Activated B cell treated with CpG ODN at 0.5 μM for 24 hours (primary cell): ENCODE data around the gene RNF115. TPM values are rescaled to one million over a fixed set of nuclear protein-coding genes. Genes with fewer than 3 reads are reported as not detected.

Experiments used
- ATAC-seq: fragments of 200-7000 bp; cut with Tn5 transposase; one replicate; pipeline ENCODE4 v1.10.0; 2021; ENCODE audit warnings: low read depth, mild to moderate bottlenecking, moderate library complexity
- CTCF ChIA-PET: fragments of 350-600 bp; sonication (Branson Sonifier 250); formaldehyde crosslinking; loops from one replicate; lab custom pipeline; 2021; ENCODE audit warnings: antibody characterized with exemption; lab: Charles Lee
- POLR2A ChIA-PET: fragments of 350-600 bp; sonication (Branson Sonifier 250); formaldehyde crosslinking; loops from one replicate; lab custom pipeline; 2021; ENCODE audit warnings: antibody characterized with exemption; lab: Charles Lee
- DNase-seq: peaks from one replicate; pipeline ENCODE4 v3.0.0; 2022
- H3K27ac Mint-ChIP-seq: one replicate; pipeline ENCODE4 v1.8.0; 2020; ENCODE audit warnings: mixed read lengths
- H3K27me3 Mint-ChIP-seq: one replicate; pipeline ENCODE4 v1.8.0; 2021; ENCODE audit warnings: mixed read lengths
- H3K36me3 Mint-ChIP-seq: one replicate; pipeline ENCODE4 v1.8.0; 2021; ENCODE audit warnings: low read depth, mixed read lengths
- H3K4me1 Mint-ChIP-seq: one replicate; pipeline ENCODE4 v1.8.0; 2021; ENCODE audit warnings: mixed read lengths
- H3K4me3 Mint-ChIP-seq: one replicate; pipeline ENCODE4 v1.8.0; 2020; ENCODE audit warnings: mild to moderate bottlenecking, mixed read lengths
- H3K9me3 Mint-ChIP-seq: one replicate; pipeline ENCODE4 v1.8.0; 2020; ENCODE audit warnings: mixed read lengths
- intact Hi-C: fragments of 100-400 bp; cut with micrococcal nuclease; formaldehyde crosslinking; loops from one replicate; pipeline ENCODE4 v1.15.1; 2024
- total RNA-seq: library from RNA; stranded (reverse); gene quantifications from 2 replicates; pipeline ENCODE4 v1.2.3, GENCODE V29; 2022
- TF ChIP-seq, protein P1 (sequence below): fragments of 200-600 bp; IDR thresholded peaks from one replicate; pipeline ENCODE4 v1.8.0; 2022; ENCODE audit warnings: antibody characterized with exemption, mild to moderate bottlenecking

Gene RNF115
- total RNA-seq, 1 donor from 2014 or later = 19.7 TPM

DNA sequence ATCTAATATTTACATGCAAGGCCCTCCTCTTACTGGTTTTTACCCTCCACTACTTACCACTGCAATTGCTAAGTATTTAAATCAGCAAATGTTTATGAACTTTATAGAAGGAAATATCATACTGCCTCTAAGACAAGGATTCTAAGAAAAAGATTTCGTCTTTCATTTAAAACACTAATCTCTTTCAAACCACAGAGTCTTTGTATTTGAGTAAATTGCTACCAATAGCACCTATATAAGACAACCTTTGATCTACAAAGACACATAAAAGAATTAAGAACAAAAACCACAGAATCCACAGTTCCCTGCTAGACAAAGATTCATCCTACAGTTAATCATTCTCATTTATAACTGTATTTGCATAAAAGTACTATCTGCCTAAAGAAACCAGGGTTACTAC, 37.6 kb downstream of the RNF115 start:
- TF ChIP-seq, protein P1, sequence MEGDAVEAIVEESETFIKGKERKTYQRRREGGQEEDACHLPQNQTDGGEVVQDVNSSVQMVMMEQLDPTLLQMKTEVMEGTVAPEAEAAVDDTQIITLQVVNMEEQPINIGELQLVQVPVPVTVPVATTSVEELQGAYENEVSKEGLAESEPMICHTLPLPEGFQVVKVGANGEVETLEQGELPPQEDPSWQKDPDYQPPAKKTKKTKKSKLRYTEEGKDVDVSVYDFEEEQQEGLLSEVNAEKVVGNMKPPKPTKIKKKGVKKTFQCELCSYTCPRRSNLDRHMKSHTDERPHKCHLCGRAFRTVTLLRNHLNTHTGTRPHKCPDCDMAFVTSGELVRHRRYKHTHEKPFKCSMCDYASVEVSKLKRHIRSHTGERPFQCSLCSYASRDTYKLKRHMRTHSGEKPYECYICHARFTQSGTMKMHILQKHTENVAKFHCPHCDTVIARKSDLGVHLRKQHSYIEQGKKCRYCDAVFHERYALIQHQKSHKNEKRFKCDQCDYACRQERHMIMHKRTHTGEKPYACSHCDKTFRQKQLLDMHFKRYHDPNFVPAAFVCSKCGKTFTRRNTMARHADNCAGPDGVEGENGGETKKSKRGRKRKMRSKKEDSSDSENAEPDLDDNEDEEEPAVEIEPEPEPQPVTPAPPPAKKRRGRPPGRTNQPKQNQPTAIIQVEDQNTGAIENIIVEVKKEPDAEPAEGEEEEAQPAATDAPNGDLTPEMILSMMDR = no peak

DNA sequence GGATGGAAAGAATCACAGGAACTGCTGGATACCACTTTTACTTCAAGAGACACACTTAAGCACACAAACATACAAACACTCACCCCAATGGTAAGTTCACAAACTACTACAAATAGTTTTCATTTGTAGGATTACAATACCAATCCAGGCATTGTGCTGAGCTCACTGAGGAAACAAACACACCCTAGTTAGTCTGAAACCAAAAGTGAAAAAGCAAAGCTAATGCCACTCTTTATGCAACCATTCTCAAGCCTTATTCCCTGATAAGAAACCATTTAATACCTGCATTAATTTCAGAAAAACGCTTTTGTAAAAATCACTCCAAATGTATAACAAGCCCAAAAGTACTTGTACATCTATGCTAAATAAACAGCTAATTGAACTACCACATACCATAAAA, 38.3 kb downstream of the RNF115 start:
- H3K27ac Mint-ChIP-seq = no peak overlapping the region
- DNase-seq = no peak
- no peaks in the 10 kb centered on the region for H3K9me3 Mint-ChIP-seq
- no peaks in the 10 kb centered on the region for H3K4me1 Mint-ChIP-seq
- H3K4me3 Mint-ChIP-seq = no peak overlapping the region
- no peaks in the 10 kb centered on the region for H3K27me3 Mint-ChIP-seq
- ChIA-PET POLR2A (no interaction called here), CTCF (no interaction called here)
- TF ChIP-seq, protein P1 = no peak
- peaks cover 62% of the 10 kb centered on the region for H3K36me3 Mint-ChIP-seq
- intact Hi-C loops = no loop called here
- no peak for ATAC-seq

More for the DNA sequence above, 37.6 kb downstream of the RNF115 start:
- DNase-seq = no peak
- Mint-ChIP-seq H3K27me3 (no peaks in the 10 kb centered on the region), H3K4me3 (no peak overlapping the region), H3K4me1 (no peaks in the 10 kb centered on the region), H3K36me3 (peaks cover 56% of the 10 kb centered on the region), H3K27ac (no peak overlapping the region), H3K9me3 (no peaks in the 10 kb centered on the region)
- intact Hi-C loops = no loop called here
- POLR2A ChIA-PET = no interaction called here
- ATAC-seq = no peak
- CTCF ChIA-PET = no interaction called here

DNA sequence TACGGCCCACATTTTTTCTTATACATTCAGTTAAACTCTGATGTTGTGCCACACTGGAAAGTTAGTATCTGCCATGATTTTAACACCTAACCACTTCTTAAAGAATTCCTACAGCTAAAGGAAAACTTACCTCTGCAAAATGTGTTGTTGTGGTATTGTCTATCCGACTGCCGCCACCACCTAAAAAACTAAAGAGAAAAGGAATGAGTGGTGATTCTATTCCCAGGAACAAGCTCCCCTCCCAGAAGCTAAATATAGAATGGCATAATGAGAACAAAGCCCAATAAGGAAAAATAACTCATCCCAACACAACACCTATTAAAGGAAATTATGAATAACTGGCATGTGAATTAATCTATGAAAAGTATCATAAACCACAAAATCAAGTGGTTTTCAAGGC, 39.5 kb downstream of the RNF115 start:
- ATAC-seq (no peak), DNase-seq (no peak)
- H3K4me1 Mint-ChIP-seq = no peaks in the 10 kb centered on the region
- no peaks in the 10 kb centered on the region for H3K27me3 Mint-ChIP-seq
- POLR2A ChIA-PET = no interaction called here
- TF ChIP-seq, protein P1 = no peak
- no peak overlapping the region for H3K27ac Mint-ChIP-seq
- H3K36me3 Mint-ChIP-seq = peaks cover 62% of the 10 kb centered on the region
- CTCF ChIA-PET = no interaction called here
- H3K9me3 Mint-ChIP-seq = no peaks in the 10 kb centered on the region
- H3K4me3 Mint-ChIP-seq = no peak overlapping the region
- intact Hi-C loops = no loop called here

DNA sequence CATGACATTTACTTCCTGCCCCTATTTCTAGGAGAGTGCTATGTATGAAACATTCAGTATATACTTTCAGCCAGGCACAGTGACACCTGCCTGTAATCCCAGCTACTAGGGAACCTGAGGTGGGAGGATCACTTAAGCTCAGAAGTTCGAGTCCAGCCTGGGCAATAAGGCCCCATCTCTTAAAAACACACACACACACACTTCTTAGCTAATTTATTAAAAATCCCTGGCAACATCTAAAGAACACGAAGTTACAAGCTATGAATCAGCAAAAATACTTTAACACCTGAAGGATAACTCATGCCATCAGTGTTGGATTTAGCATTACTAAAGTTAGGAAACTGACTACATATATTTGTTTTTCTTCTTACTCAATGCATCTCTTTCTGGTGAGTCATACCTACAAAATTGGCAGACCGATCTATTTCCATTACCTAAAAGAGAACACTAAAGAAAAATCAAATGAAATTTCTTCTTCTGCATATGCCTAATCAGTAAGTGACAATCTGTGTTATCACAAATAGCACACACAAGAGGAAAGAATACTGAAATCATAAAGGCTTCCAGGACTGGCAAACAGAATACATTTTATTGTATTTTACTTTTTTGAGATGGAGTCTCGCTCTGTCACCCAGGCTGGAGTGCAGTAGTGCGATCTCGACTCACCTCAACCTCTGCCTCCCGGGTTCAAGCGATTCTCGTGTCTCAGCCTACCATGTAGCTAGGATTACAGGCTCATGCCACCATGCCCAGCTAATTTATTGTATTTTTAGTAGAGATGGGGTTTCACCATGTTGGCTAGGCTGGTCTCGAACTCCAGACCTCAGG, 41.4 kb downstream of the RNF115 start:
- Mint-ChIP-seq H3K27ac (no peak overlapping the region), H3K4me1 (no peaks in the 10 kb centered on the region), H3K4me3 (no peak overlapping the region), H3K27me3 (no peaks in the 10 kb centered on the region), H3K36me3 (peaks cover 56% of the 10 kb centered on the region), H3K9me3 (no peaks in the 10 kb centered on the region)
- DNase-seq = no peak
- ChIA-PET CTCF (no interaction called here), POLR2A (no interaction called here)
- TF ChIP-seq, protein P1 = no peak
- ATAC-seq = no peak
- intact Hi-C loops = no loop called here

DNA sequence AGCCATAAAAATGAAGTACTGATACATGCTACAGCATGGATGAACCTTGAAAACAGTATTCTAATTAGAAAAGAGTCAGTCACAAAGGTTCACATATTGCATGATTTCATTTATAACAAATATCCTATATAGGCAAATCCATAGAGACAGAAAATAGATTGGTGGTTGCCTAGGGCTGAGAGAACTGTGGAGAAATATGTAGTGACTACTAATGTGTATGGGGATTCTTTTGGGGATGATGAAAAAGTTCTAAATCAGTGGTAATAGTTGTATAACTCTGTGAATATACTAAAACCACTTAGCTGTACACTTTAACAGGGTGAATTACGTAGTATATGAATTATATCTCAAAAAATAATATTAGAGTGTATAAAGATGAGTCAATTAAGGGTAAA, 45.8 kb downstream of the RNF115 start:
- H3K27ac Mint-ChIP-seq = no peak overlapping the region
- intact Hi-C loops = no loop called here
- POLR2A ChIA-PET = no interaction called here

More for the DNA sequence above, 45.8 kb downstream of the RNF115 start:
- CTCF ChIA-PET = interaction anchor here (1.4 kb wide), 1 partner anchor 10 kb away, joined by 3 read pairs; no protein-coding TSS in a partner anchor
- H3K36me3 Mint-ChIP-seq = peaks cover 36% of the 10 kb centered on the region
- no peaks in the 10 kb centered on the region for H3K4me1 Mint-ChIP-seq
- TF ChIP-seq, protein P1 = no peak
- ATAC-seq (no peak), DNase-seq (no peak)
- no peaks in the 10 kb centered on the region for H3K27me3 Mint-ChIP-seq
- no peaks in the 10 kb centered on the region for H3K9me3 Mint-ChIP-seq
- H3K4me3 Mint-ChIP-seq = no peak overlapping the region
